IMR-90 (cell line): Measurements from ENCODE around the gene INCENP. TPM values are rescaled to one million over a fixed set of nuclear protein-coding genes. Genes with fewer than 3 reads are reported as not detected.

Source experiments
- ATAC-seq: fragments of 200-7000 bp; cut with Tn5 transposase; 2 replicates; pipeline ENCODE4 v1.9.1; 2020; ENCODE audit warnings: low read depth, mild to moderate bottlenecking, moderate library complexity
- BruUV-seq: library from RNA; stranded (reverse); fragments of 400-500 nt; replicated peaks from 2 replicates; lab custom pipeline; 2021; lab: Mats Ljungman, UMichigan
- CTCF ChIA-PET: fragments of 300-600 bp; formaldehyde crosslinking; extraction: SDS; loops from one replicate; lab custom pipeline; 2021; ENCODE audit warnings: antibody characterized with exemption; lab: Yijun Ruan, JAX
- POLR2A ChIA-PET: fragments of 300-600 bp; sonication (Branson Sonifier 250); formaldehyde crosslinking; loops from one replicate; lab custom pipeline; 2022; ENCODE audit warnings: antibody characterized with exemption; ENCODE audit not compliant: unreplicated experiment; lab: Charles Lee
- DNase-seq: peaks from one replicate; pipeline ENCODE4 v3.0.0; 2013
- H2AFZ ChIP-seq: replicated peaks from 2 replicates; pipeline ENCODE3; 2013; ENCODE audit warnings: low read length, mild to moderate bottlenecking; ENCODE audit not compliant: poor library complexity
- H2AK5ac ChIP-seq: 2 replicates; pipeline ENCODE4 v1.6.1; 2013; ENCODE audit warnings: low read depth, low read length, inconsistent platforms
- H2AK9ac ChIP-seq: replicated peaks from 2 replicates; pipeline ENCODE3; 2013; ENCODE audit warnings: mild to moderate bottlenecking, low read depth, low read length, moderate library complexity; ENCODE audit not compliant: poor library complexity
- H2BK120ac ChIP-seq: 2 replicates; pipeline ENCODE4 v1.6.1; 2013; ENCODE audit warnings: low read depth, low read length, inconsistent platforms
- H2BK15ac ChIP-seq: 3 replicates; pipeline ENCODE4 v1.6.1; 2013; ENCODE audit warnings: low read depth, low read length, inconsistent platforms
- H2BK20ac ChIP-seq: 2 replicates; pipeline ENCODE4 v1.6.1; 2013; ENCODE audit warnings: low read depth, mild to moderate bottlenecking, inconsistent platforms, low read length, moderate library complexity
- H2BK5ac ChIP-seq: 2 replicates; pipeline ENCODE4 v1.6.1; 2013; ENCODE audit warnings: mild to moderate bottlenecking, low read depth, low read length, inconsistent platforms; ENCODE audit not compliant: poor library complexity, severe bottlenecking
- H3K14ac ChIP-seq: replicated peaks from 2 replicates; pipeline ENCODE4 v1.6.1; 2013; ENCODE audit warnings: low read depth, low read length, inconsistent platforms
- H3K18ac ChIP-seq: 2 replicates; pipeline ENCODE4 v1.6.1; 2013; ENCODE audit warnings: low read depth, low read length, control low read depth
- H3K23ac ChIP-seq: 2 replicates; pipeline ENCODE4 v1.6.1; 2013; ENCODE audit warnings: low read depth, low read length, inconsistent platforms
- H3K27ac ChIP-seq: 2 replicates; pipeline ENCODE4 v1.5.1; 2013; ENCODE audit warnings: mild to moderate bottlenecking, control low read depth, low read length; ENCODE audit not compliant: insufficient read depth
- H3K27me3 ChIP-seq: 2 replicates; pipeline ENCODE4 v1.6.1; 2013; ENCODE audit warnings: low read length; ENCODE audit not compliant: control insufficient read depth, insufficient read depth
- H3K36me3 ChIP-seq: 2 replicates; pipeline ENCODE4 v1.6.1; 2013; ENCODE audit warnings: low read length, mixed read lengths; ENCODE audit not compliant: control insufficient read depth, insufficient read depth
- H3K4ac ChIP-seq: 2 replicates; pipeline ENCODE4 v1.6.1; 2013; ENCODE audit warnings: low read depth, low read length, inconsistent platforms
- H3K4me1 ChIP-seq: 2 replicates; pipeline ENCODE4 v1.6.1; 2013; ENCODE audit warnings: low read length, mixed read lengths; ENCODE audit not compliant: control insufficient read depth, insufficient read depth
- H3K4me2 ChIP-seq: 2 replicates; pipeline ENCODE4 v1.6.1; 2013; ENCODE audit warnings: low read depth, mild to moderate bottlenecking, control low read depth, low read length, moderate library complexity
- H3K4me3 ChIP-seq: 2 replicates; pipeline ENCODE4 v1.5.1; 2013; ENCODE audit warnings: low read depth, mild to moderate bottlenecking, control low read depth, low read length, moderate library complexity; ENCODE audit not compliant: insufficient read depth
- H3K56ac ChIP-seq: 2 replicates; pipeline ENCODE4 v1.6.1; 2013; ENCODE audit warnings: low read length, inconsistent platforms; ENCODE audit not compliant: insufficient read depth; ENCODE audit errors: extremely low read depth
- H3K79me1 ChIP-seq, 2 experiments: 2 replicates each; pipeline ENCODE4 v1.6.1; 2013; ENCODE audit warnings: low read length in 2 of 2, inconsistent platforms in 1 of 2, low read depth in 1 of 2
- H3K9ac ChIP-seq: 2 replicates; pipeline ENCODE4 v1.6.1; 2013; ENCODE audit warnings: low read depth, low read length, control low read depth
- H3K9me1 ChIP-seq: 2 replicates; pipeline ENCODE4 v1.6.1; 2013; ENCODE audit warnings: low read length, inconsistent platforms; ENCODE audit not compliant: insufficient read depth
- H3K9me3 ChIP-seq: 2 replicates; pipeline ENCODE4 v1.6.1; 2013; ENCODE audit warnings: low read length; ENCODE audit not compliant: control insufficient read depth, insufficient read depth
- H4K20me1 ChIP-seq: 2 replicates; pipeline ENCODE4 v1.6.1; 2013; ENCODE audit warnings: low read length, inconsistent platforms; ENCODE audit not compliant: insufficient read depth
- H4K5ac ChIP-seq: 2 replicates; pipeline ENCODE4 v1.6.1; 2013; ENCODE audit warnings: mild to moderate bottlenecking, low read depth, low read length, control low read depth
- H4K8ac ChIP-seq, 2 experiments: 2 replicates each; pipeline ENCODE4 v1.6.1; 2013; ENCODE audit warnings: low read depth in 2 of 2, low read length in 2 of 2, control low read depth in 1 of 2, inconsistent platforms in 1 of 2
- H4K91ac ChIP-seq: 2 replicates; pipeline ENCODE4 v1.6.1; 2013; ENCODE audit warnings: low read depth, low read length, inconsistent platforms; ENCODE audit not compliant: insufficient read depth
- CEBPB ChIP-seq: IDR thresholded peaks from 2 replicates; pipeline ENCODE4 v1.6.1; 2012; ENCODE audit warnings: low read depth, low read length, improper control_type of control experiment
- CHD1 ChIP-seq: IDR thresholded peaks from 2 replicates; pipeline ENCODE4 v1.6.1; 2012; ENCODE audit warnings: low read depth, low read length, improper control_type of control experiment
- FOS ChIP-seq: fragments of 150-350 bp; IDR thresholded peaks from 2 replicates; pipeline ENCODE4 v1.6.1; 2016; ENCODE audit warnings: low read depth, low read length
- MAFK ChIP-seq: IDR thresholded peaks from 2 replicates; pipeline ENCODE4 v1.6.1; 2012; ENCODE audit warnings: low read depth, low read length, improper control_type of control experiment
- MAZ ChIP-seq: IDR thresholded peaks from 2 replicates; pipeline ENCODE4 v1.6.1; 2012; ENCODE audit warnings: low read depth, mild to moderate bottlenecking, low read length, improper control_type of control experiment, moderate library complexity, borderline replicate concordance
- MXI1 ChIP-seq: IDR thresholded peaks from 2 replicates; pipeline ENCODE4 v1.6.1; 2012; ENCODE audit warnings: low read depth, mild to moderate bottlenecking, low read length, moderate library complexity, borderline replicate concordance
- NFE2L2 ChIP-seq: fragments of 150-350 bp; IDR thresholded peaks from 2 replicates; pipeline ENCODE4 v1.6.1; 2016; ENCODE audit warnings: low read depth, mild to moderate bottlenecking, low read length
- POLR2A ChIP-seq: IDR thresholded peaks from 2 replicates; pipeline ENCODE4 v1.6.1; 2012; ENCODE audit warnings: mild to moderate bottlenecking, low read depth, low read length
- RAD21 ChIP-seq: IDR thresholded peaks from 2 replicates; pipeline ENCODE4 v1.6.1; 2012; ENCODE audit warnings: low read length, improper control_type of control experiment
- RCOR1 ChIP-seq: IDR thresholded peaks from 2 replicates; pipeline ENCODE4 v1.6.1; 2012; ENCODE audit warnings: mild to moderate bottlenecking, low read length, improper control_type of control experiment; ENCODE audit not compliant: insufficient replicate concordance
- RFX5 ChIP-seq: IDR thresholded peaks from 2 replicates; pipeline ENCODE4 v1.8.0; 2012; ENCODE audit warnings: low read depth, mild to moderate bottlenecking, low read length, moderate library complexity
- SMC3 ChIP-seq: fragments of 150-350 bp; IDR thresholded peaks from 2 replicates; pipeline ENCODE4 v1.6.1; 2016; ENCODE audit warnings: low read depth, mild to moderate bottlenecking, antibody characterized with exemption, low read length, moderate library complexity
- WGBS, 2 experiments: methylation state at CpG; one replicate each; pipeline versions ENCODE4 v1.1.5 to v1.1.7; 2013; ENCODE audit warnings: missing lambda C conversion rate in 2 of 2; ENCODE audit not compliant: insufficient read length in 1 of 2; ENCODE audit errors: extremely low coverage in 2 of 2; 5-methylcytosine and 5-hydroxymethylcytosine counted together
- dilution Hi-C: fragments of 300-500 bp; cut with HindIII; formaldehyde crosslinking; loops from one replicate; pipeline ENCODE4 v1.14.3; 2018; ENCODE audit warnings: low sequenced_read_pairs; ENCODE audit not compliant: unreplicated experiment
- in situ Hi-C: fragments of 300-500 bp; cut with MboI; formaldehyde crosslinking; loops from 3 replicates; pipeline ENCODE4 v1.14.3; 2019; ENCODE audit warnings: low sequenced_read_pairs, inconsistent platforms, mixed read lengths
- intact Hi-C: fragments of 100-400 bp; cut with micrococcal nuclease; formaldehyde crosslinking; loops from 2 replicates; pipeline ENCODE4 v1.10.0; 2022
- polyA plus RNA-seq, 3 experiments: library from polyadenylated mRNA; depleted of rRNA; stranded (reverse); fragments of >200 nt; gene quantifications; 2 replicates each; pipeline ENCODE4 v1.2.3, GENCODE V29; 2012; ENCODE audit warnings: low replicate concordance in 1 of 3
- total RNA-seq: library from RNA; depleted of rRNA; stranded (reverse); fragments of >200 nt; gene quantifications from 2 replicates; pipeline ENCODE4 v1.2.3, GENCODE V29; 2012
- TF ChIP-seq, protein P1 (sequence below): fragments of 150-350 bp; IDR thresholded peaks from 2 replicates; pipeline ENCODE4 v1.6.1; 2016; ENCODE audit warnings: low read depth, mild to moderate bottlenecking, low read length, moderate library complexity, borderline replicate concordance
- TF ChIP-seq, protein P2 (sequence below): conservative IDR thresholded peaks from 2 replicates; pipeline ENCODE4 v1.5.1; 2012; ENCODE audit warnings: mild to moderate bottlenecking, low read depth, low read length, improper control_type of control experiment
- TF ChIP-seq, protein P3 (sequence below): fragments of 150-350 bp; IDR thresholded peaks from 2 replicates; pipeline ENCODE4 v1.6.1; 2017; ENCODE audit warnings: mild to moderate bottlenecking, antibody characterized with exemption, low read length, low read depth

Gene INCENP
- total and polyA plus RNA-seq, 2 of the 4 experiments (the other 2 are of a cell fraction): 18.6 to 23.8 TPM

DNA sequence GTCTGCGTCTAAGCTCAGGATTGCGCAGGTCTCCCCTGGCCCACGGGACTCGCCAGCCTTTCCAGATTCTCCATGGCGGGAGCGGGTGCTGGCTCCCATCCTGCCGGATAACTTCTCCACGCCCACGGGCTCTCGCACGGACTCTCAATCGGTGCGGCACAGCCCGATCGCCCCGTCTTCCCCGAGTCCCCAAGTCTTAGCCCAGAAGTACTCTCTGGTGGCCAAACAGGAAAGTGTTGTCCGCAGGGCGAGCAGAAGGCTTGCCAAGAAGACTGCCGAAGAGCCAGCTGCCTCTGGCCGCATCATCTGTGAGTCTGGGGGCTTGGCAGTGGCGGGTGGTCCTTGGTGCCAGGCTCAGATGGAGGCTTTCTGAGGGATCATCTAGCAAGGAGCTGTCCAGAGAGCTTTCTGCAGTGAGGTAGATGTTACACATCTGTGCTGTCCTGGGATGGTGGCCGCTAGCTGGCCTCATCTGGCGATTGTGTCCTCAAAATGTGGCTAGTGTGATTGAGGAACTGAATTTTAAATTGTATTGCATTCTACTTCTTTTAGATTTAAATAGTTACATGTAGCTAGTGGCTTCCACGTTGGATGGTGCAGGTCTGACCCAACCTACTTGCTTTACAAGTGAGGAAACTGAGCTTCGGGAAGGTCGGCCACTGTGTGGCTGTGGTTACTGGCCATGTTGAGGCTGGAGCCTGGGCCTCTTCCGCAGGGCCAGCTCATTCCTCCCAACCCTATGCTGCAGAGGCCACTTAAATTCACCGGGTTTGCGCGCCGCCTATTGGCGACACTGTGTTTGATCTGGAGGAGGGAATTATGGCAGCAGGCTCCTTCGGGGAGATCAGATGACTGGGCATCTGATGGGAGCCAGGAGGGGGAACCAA, 6.7 kb downstream of the INCENP start:
- intact Hi-C loops (no loop called here), in situ Hi-C loops (no loop called here), dilution Hi-C loops (no loop called here)
- H2AFZ ChIP-seq: no peak overlapping the region
- BruUV-seq: no TSS peak
- ATAC-seq (no peak), DNase-seq (no peak)
- no peaks in the 10 kb centered on the region for H3K27me3 ChIP-seq
- POLR2A ChIA-PET: interaction anchor here (0.6 kb wide), 1 partner anchor 211 kb away, joined by 7 read pairs; no protein-coding TSS in a partner anchor
- no peak overlapping the region for H3K9ac ChIP-seq
- H3K27ac ChIP-seq: no peak overlapping the region
- no peak overlapping the region for H3K4me3 ChIP-seq
- H2BK15ac ChIP-seq: no peak overlapping the region
- H3K18ac ChIP-seq: no peak overlapping the region
- H3K4me2 ChIP-seq: no peak overlapping the region
- H3K4ac ChIP-seq: no peak overlapping the region
- no peak overlapping the region for H3K56ac ChIP-seq
- H2BK5ac ChIP-seq: no peak overlapping the region
- H4K20me1 ChIP-seq: peaks cover 10% of the 10 kb centered on the region
- H3K79me1 ChIP-seq: peaks cover 14 to 49% of the 10 kb centered on the region in 2 experiments
- no peak overlapping the region for H3K23ac ChIP-seq
- H2BK20ac ChIP-seq: no peak overlapping the region
- no peaks in the 10 kb centered on the region for H3K4me1 ChIP-seq
- 95% methylated on average over 14 of the region's 34 CpGs; no CpG with 5 or more reads in 1 of the 2 experiments for WGBS, 2 experiments
- no peak overlapping the region for H4K5ac ChIP-seq
- H4K8ac ChIP-seq: no peak overlapping the region
- H2AK9ac ChIP-seq: no peak overlapping the region
- peaks cover 33% of the 10 kb centered on the region for H3K36me3 ChIP-seq
- no peaks in the 10 kb centered on the region for H3K9me3 ChIP-seq
- peaks cover 8% of the 10 kb centered on the region; the same call in 1 of the 2 replicates for H3K9me1 ChIP-seq
- CTCF ChIA-PET: no interaction called here
- H2BK120ac ChIP-seq: no peak overlapping the region
- no peak overlapping the region for H4K91ac ChIP-seq
- no peak overlapping the region for H2AK5ac ChIP-seq
- H3K14ac ChIP-seq: no peak overlapping the region
- TF ChIP-seq, protein P1, sequence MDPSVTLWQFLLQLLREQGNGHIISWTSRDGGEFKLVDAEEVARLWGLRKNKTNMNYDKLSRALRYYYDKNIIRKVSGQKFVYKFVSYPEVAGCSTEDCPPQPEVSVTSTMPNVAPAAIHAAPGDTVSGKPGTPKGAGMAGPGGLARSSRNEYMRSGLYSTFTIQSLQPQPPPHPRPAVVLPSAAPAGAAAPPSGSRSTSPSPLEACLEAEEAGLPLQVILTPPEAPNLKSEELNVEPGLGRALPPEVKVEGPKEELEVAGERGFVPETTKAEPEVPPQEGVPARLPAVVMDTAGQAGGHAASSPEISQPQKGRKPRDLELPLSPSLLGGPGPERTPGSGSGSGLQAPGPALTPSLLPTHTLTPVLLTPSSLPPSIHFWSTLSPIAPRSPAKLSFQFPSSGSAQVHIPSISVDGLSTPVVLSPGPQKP: no peak
- TF ChIP-seq POLR2A (no peak), MAZ (no peak), FOS (no peak), SMC3 (no peak), MXI1 (no peak), MAFK (no peak), RAD21 (no peak), RFX5 (no peak), CHD1 (no peak), CEBPB (no peak), RCOR1 (no peak), NFE2L2 (no peak)
- TF ChIP-seq, protein P2, sequence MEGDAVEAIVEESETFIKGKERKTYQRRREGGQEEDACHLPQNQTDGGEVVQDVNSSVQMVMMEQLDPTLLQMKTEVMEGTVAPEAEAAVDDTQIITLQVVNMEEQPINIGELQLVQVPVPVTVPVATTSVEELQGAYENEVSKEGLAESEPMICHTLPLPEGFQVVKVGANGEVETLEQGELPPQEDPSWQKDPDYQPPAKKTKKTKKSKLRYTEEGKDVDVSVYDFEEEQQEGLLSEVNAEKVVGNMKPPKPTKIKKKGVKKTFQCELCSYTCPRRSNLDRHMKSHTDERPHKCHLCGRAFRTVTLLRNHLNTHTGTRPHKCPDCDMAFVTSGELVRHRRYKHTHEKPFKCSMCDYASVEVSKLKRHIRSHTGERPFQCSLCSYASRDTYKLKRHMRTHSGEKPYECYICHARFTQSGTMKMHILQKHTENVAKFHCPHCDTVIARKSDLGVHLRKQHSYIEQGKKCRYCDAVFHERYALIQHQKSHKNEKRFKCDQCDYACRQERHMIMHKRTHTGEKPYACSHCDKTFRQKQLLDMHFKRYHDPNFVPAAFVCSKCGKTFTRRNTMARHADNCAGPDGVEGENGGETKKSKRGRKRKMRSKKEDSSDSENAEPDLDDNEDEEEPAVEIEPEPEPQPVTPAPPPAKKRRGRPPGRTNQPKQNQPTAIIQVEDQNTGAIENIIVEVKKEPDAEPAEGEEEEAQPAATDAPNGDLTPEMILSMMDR: no peak
- TF ChIP-seq, protein P3, sequence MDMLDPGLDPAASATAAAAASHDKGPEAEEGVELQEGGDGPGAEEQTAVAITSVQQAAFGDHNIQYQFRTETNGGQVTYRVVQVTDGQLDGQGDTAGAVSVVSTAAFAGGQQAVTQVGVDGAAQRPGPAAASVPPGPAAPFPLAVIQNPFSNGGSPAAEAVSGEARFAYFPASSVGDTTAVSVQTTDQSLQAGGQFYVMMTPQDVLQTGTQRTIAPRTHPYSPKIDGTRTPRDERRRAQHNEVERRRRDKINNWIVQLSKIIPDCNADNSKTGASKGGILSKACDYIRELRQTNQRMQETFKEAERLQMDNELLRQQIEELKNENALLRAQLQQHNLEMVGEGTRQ: no peak
